H1 (cell line): ENCODE measurements around the gene EIF2B1. TPM values are rescaled to one million over a fixed set of nuclear protein-coding genes. Genes with fewer than 3 reads are reported as not detected.
"Not testable (repeated sequence)": the region's sequence is repeated elsewhere in the genome, so short reads cannot be mapped to it uniquely, and the experiment has no call there.

Source experiments
- CTCF ChIA-PET: fragments of 300-600 bp; sonication (Branson Sonifier 250); formaldehyde crosslinking; loops from one replicate; lab custom pipeline; 2021; ENCODE audit not compliant: partially characterized antibody; lab: Charles Lee
- POLR2A ChIA-PET: fragments of 300-600 bp; sonication (Branson Sonifier 250); formaldehyde crosslinking; loops from one replicate; lab custom pipeline; 2021; ENCODE audit warnings: inconsistent platforms; ENCODE audit not compliant: partially characterized antibody; lab: Charles Lee
- DNase-seq, 2 experiments: peaks; one replicate each; pipeline versions ENCODE4 v3.0.0 to v3.0.0-alpha.2; 2010 to 2022; ENCODE audit warnings: low spot score in 2 of 2, low read depth in 1 of 2, mixed read lengths in 1 of 2
- FAIRE-seq: peaks from 2 replicates; lab custom pipeline; 2011; peaks lifted over from hg19 to GRCh38; lab: Jason Lieb, UNC
- H2AFZ ChIP-seq: 2 replicates; pipeline ENCODE4 v1.8.1; 2012; ENCODE audit warnings: low read length, inconsistent platforms
- H2AK5ac ChIP-seq: 2 replicates; pipeline ENCODE4 v1.6.1; 2013; ENCODE audit warnings: low read depth, low read length
- H2BK120ac ChIP-seq: replicated peaks from 2 replicates; pipeline ENCODE3; 2013; ENCODE audit warnings: low read depth, low read length, inconsistent platforms
- H2BK12ac ChIP-seq: 2 replicates; pipeline ENCODE4 v1.6.1; 2013; ENCODE audit warnings: low read depth, low read length
- H2BK15ac ChIP-seq: 2 replicates; pipeline ENCODE4 v1.6.1; 2013; ENCODE audit warnings: low read length
- H2BK20ac ChIP-seq: 2 replicates; pipeline ENCODE4 v1.6.1; 2013; ENCODE audit warnings: low read length
- H2BK5ac ChIP-seq: 2 replicates; pipeline ENCODE4 v1.6.1; 2013; ENCODE audit warnings: low read depth, low read length
- H3K14ac ChIP-seq: 2 replicates; pipeline ENCODE4 v1.6.1; 2013; ENCODE audit warnings: inconsistent platforms; ENCODE audit not compliant: insufficient read length
- H3K18ac ChIP-seq: 2 replicates; pipeline ENCODE4 v1.6.1; 2013; ENCODE audit warnings: low read length; ENCODE audit errors: extremely low read depth
- H3K23ac ChIP-seq: 2 replicates; pipeline ENCODE4 v1.6.1; 2013; ENCODE audit warnings: inconsistent platforms; ENCODE audit not compliant: insufficient read length
- H3K23me2 ChIP-seq: 2 replicates; pipeline ENCODE4 v1.6.1; 2013; ENCODE audit warnings: low read depth, low read length
- H3K27ac ChIP-seq: 2 replicates; pipeline ENCODE4 v1.6.1; 2011; ENCODE audit warnings: low read depth, low read length, inconsistent platforms
- H3K27me3 ChIP-seq, 4 experiments: replicated peaks in 1 of 4; 1 replicate in 1 of 4; 2 replicates in 3 of 4; pipeline versions ENCODE4 v1.6.1 to v1.8.1; 2011 to 2013; ENCODE audit warnings: low read length in 3 of 4, mild to moderate bottlenecking in 3 of 4, inconsistent platforms in 2 of 4, mixed read lengths in 2 of 4, moderate library complexity in 1 of 4; ENCODE audit not compliant: control insufficient read depth in 3 of 4, insufficient read depth in 3 of 4; ENCODE audit errors: extremely low read depth in 1 of 4
- H3K36me3 ChIP-seq, 4 experiments: 2 replicates each; pipeline versions ENCODE4 v1.6.1 to v1.8.1; 2011 to 2013; ENCODE audit warnings: mild to moderate bottlenecking in 4 of 4, low read length in 3 of 4, moderate library complexity in 2 of 4, control low read depth in 1 of 4, inconsistent platforms in 1 of 4; ENCODE audit not compliant: insufficient read depth in 4 of 4, control insufficient read depth in 2 of 4
- H3K4ac ChIP-seq: replicated peaks from 2 replicates; pipeline ENCODE3; 2013; ENCODE audit warnings: low read length, low read depth, mixed read lengths, inconsistent platforms; ENCODE audit not compliant: insufficient read length
- H3K4me1 ChIP-seq, 4 experiments: replicated peaks in 1 of 4; 1 replicate in 1 of 4; 2 replicates in 3 of 4; pipeline versions ENCODE4 v1.6.1 to v1.8.1; 2011 to 2013; ENCODE audit warnings: low read length in 3 of 4, inconsistent platforms in 2 of 4, mixed read lengths in 1 of 4; ENCODE audit not compliant: insufficient read depth in 4 of 4, control insufficient read depth in 3 of 4
- H3K4me2 ChIP-seq, 2 experiments: 2 replicates each; pipeline versions ENCODE4 v1.6.1 to v1.8.1; 2011 to 2013; ENCODE audit warnings: low read depth in 2 of 2, low read length in 2 of 2, control low read depth in 1 of 2, inconsistent platforms in 1 of 2, mild to moderate bottlenecking in 1 of 2; ENCODE audit not compliant: insufficient read depth in 1 of 2
- H3K4me3 ChIP-seq, 4 experiments: fragments of 200-600, 300-600 bp in 1 of 4; sonication (generic), shearing (Covaris generic), sonication (Bioruptor Twin) in 1 of 4; 2 replicates each; pipeline versions ENCODE4 v1.5.1 to v1.8.1; 2011 to 2016; ENCODE audit warnings: low read length in 4 of 4, low read depth in 3 of 4, control low read depth in 2 of 4, inconsistent platforms in 2 of 4, mild to moderate bottlenecking in 2 of 4, mixed read lengths in 1 of 4, moderate library complexity in 1 of 4; ENCODE audit not compliant: insufficient read depth in 2 of 4; ENCODE audit errors: extremely low read depth in 1 of 4
- H3K56ac ChIP-seq: replicated peaks from 2 replicates; pipeline ENCODE3; 2013; ENCODE audit warnings: low read depth, mild to moderate bottlenecking, mixed read lengths, low read length, inconsistent platforms; ENCODE audit not compliant: insufficient read length
- H3K79me1 ChIP-seq: 2 replicates; pipeline ENCODE4 v1.6.1; 2013; ENCODE audit warnings: low read depth, low read length, control low read depth
- H3K79me2 ChIP-seq, 2 experiments: 2 replicates each; pipeline versions ENCODE4 v1.6.1 to v1.8.1; 2012 to 2013; ENCODE audit warnings: low read length in 2 of 2, mild to moderate bottlenecking in 2 of 2, inconsistent platforms in 1 of 2; ENCODE audit not compliant: insufficient read depth in 2 of 2, control insufficient read depth in 1 of 2
- H3K9ac ChIP-seq, 4 experiments: replicated peaks in 1 of 4; 1 replicate in 1 of 4; 2 replicates in 3 of 4; pipeline versions ENCODE4 v1.6.1 to v1.8.1; 2011 to 2013; ENCODE audit warnings: low read depth in 3 of 4, low read length in 3 of 4, control low read depth in 2 of 4, mild to moderate bottlenecking in 2 of 4, moderate library complexity in 2 of 4, inconsistent platforms in 1 of 4; ENCODE audit errors: extremely low read depth in 1 of 4
- H3K9me3 ChIP-seq, 2 experiments: 2 replicates each; pipeline versions ENCODE4 v1.6.1 to v1.8.1; 2012 to 2013; ENCODE audit warnings: mild to moderate bottlenecking in 2 of 2, moderate library complexity in 2 of 2, control low read depth in 1 of 2, inconsistent platforms in 1 of 2, low read depth in 1 of 2, low read length in 1 of 2, mixed read lengths in 1 of 2; ENCODE audit not compliant: insufficient read depth in 2 of 2
- H4K20me1 ChIP-seq, 2 experiments: replicated peaks in 1 of 2; 2 replicates each; pipeline versions ENCODE3 to v1.8.1; 2011 to 2013; ENCODE audit warnings: inconsistent platforms in 2 of 2, low read length in 2 of 2, mild to moderate bottlenecking in 1 of 2; ENCODE audit not compliant: insufficient read depth in 2 of 2, control insufficient read depth in 1 of 2
- H4K5ac ChIP-seq: 2 replicates; pipeline ENCODE4 v1.6.1; 2013; ENCODE audit warnings: low read length, low read depth, mixed read lengths, inconsistent platforms; ENCODE audit not compliant: insufficient read length
- H4K8ac ChIP-seq: 2 replicates; pipeline ENCODE4 v1.8.0; 2013; ENCODE audit warnings: mild to moderate bottlenecking, moderate library complexity, low read length, inconsistent platforms; ENCODE audit not compliant: insufficient read depth; ENCODE audit errors: extremely low read depth
- H4K91ac ChIP-seq: replicated peaks from 2 replicates; pipeline ENCODE3; 2013; ENCODE audit warnings: low read length, mixed read lengths, inconsistent platforms; ENCODE audit not compliant: insufficient read length
- ATF3 ChIP-seq: IDR thresholded peaks from 2 replicates; pipeline ENCODE4 v1.6.1; 2011; ENCODE audit warnings: low read depth, mild to moderate bottlenecking, low read length; ENCODE audit not compliant: insufficient read depth
- POLR2AphosphoS5 ChIP-seq: IDR thresholded peaks from 2 replicates; pipeline ENCODE4 v1.6.1; 2011; ENCODE audit warnings: low read depth, low read length
- RAD21 ChIP-seq, 2 experiments: IDR thresholded peaks in 1 of 2; conservative IDR thresholded peaks in 1 of 2; 2 replicates each; pipeline ENCODE4 v1.6.1; 2011; ENCODE audit warnings: low read depth in 2 of 2, low read length in 2 of 2, improper control_type of control experiment in 1 of 2, inconsistent platforms in 1 of 2, mild to moderate bottlenecking in 1 of 2, moderate library complexity in 1 of 2
- RNF2 ChIP-seq: fragments of 200-900, 300-1000 bp; sonication (generic); IDR thresholded peaks from 2 replicates; pipeline ENCODE4 v1.7.1; 2016; ENCODE audit warnings: borderline replicate concordance, low read depth, mild to moderate bottlenecking, antibody characterized with exemption, low read length; ENCODE audit not compliant: poor library complexity, severe bottlenecking; ENCODE audit errors: missing control alignments
- USF2 ChIP-seq: IDR thresholded peaks from 2 replicates; pipeline ENCODE4 v1.6.1; 2011; ENCODE audit warnings: low read length, improper control_type of control experiment
- WGBS, 2 experiments: shearing (Covaris generic) in 1 of 2; methylation state at CpG; one replicate each; pipeline versions ENCODE4 v1.1.6 to v1.1.7; 2013 to 2015; ENCODE audit warnings: low lambda C conversion rate in 2 of 2, mixed read lengths in 2 of 2, inconsistent platforms in 1 of 2, low coverage in 1 of 2, missing lambda C conversion rate in 1 of 2; ENCODE audit not compliant: insufficient replicate concordance in 2 of 2, insufficient coverage in 1 of 2, insufficient read length in 1 of 2; ENCODE audit errors: extremely low coverage in 1 of 2, missing lambda C conversion rate in 1 of 2; 5-methylcytosine and 5-hydroxymethylcytosine counted together
- polyA plus RNA-seq, 7 experiments: library from polyadenylated mRNA; depleted of rRNA in 3 of 7; stranded (reverse) in 5 of 7; unstranded in 2 of 7; fragments of >200 nt in 5 of 7; fragments of 200-250 nt in 2 of 7; gene quantifications; 1 replicate in 5 of 7; 2 replicates in 1 of 7; 4 replicates in 1 of 7; pipeline versions ENCODE4 v1.2.1 to v1.2.3, GENCODE V29; 2011 to 2013; ENCODE audit warnings: missing spikeins in 2 of 7, mixed read lengths in 2 of 7
- total RNA-seq: library from RNA; stranded (reverse); fragmentation: NEBNext Ultra II Directional; extraction: Animal tissue kit (Norgen Biotek cat#: 25700); gene quantifications from 2 replicates; pipeline ENCODE4 v1.2.1, GENCODE V29; 2021

Gene EIF2B1
- total and polyA plus RNA-seq, 2 of the 8 experiments (the other 6 are each of a cell fraction or from before 2014, with no cell fraction given) = 24.9 to 49.9 TPM

DNA sequence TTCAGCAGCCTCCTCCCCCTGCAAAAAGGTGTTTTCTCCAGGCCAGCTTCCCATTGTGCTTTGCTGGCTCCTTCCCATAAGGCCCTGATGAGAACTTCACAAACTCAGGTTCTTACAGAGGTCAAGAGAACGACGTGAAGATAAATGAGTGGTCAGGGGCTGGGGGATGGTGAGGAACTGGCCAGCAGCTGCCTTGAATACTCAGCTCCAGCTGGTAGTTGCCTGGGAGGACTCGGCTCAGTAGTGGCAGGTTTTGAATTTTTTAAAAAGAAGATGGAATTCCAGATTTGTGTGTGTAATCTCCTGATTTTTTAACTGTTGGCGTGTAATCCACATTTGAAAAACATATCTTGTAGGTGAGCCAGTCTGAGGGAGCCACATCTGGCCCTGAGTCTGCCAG, 25.7 kb downstream of the EIF2B1 start (continued):
- TF ChIP-seq RAD21 (IDR thresholded peaks at IDR 0.05 in 1 of 2, conservative IDR thresholded peaks at IDR 0.05 in 1 of 2; ENCODE audit: low read depth in 2 of 2, low read length in 2 of 2) = no peak
- no peak for TF ChIP-seq ATF3
- TF ChIP-seq RNF2 = no peak
- TF ChIP-seq POLR2AphosphoS5 = no peak
- no peak for TF ChIP-seq USF2

- not testable (repeated sequence) for H2BK5ac ChIP-seq, H3K4me3 ChIP-seq, H3K4ac ChIP-seq, H2AK5ac ChIP-seq, H4K5ac ChIP-seq, H3K9me3 ChIP-seq, H3K14ac ChIP-seq, H3K23ac ChIP-seq, H2BK12ac ChIP-seq, H2AFZ ChIP-seq, H3K79me1 ChIP-seq, FAIRE-seq, H3K56ac ChIP-seq, H3K27me3 ChIP-seq, H3K27ac ChIP-seq, H4K20me1 ChIP-seq, H4K8ac ChIP-seq, H3K18ac ChIP-seq, H2BK120ac ChIP-seq, H3K9ac ChIP-seq, H2BK20ac ChIP-seq, H3K4me1 ChIP-seq, H4K91ac ChIP-seq, DNase-seq, H2BK15ac ChIP-seq
- ChIA-PET CTCF (interaction anchor here (1.2 to 2.4 kb wide), 2 partner anchors 15 to 18 kb away, joined by 4 to 17 read pairs; no protein-coding TSS in a partner anchor), POLR2A (interaction anchor here (1.1 to 3.5 kb wide), 4 partner anchors 15 to 238 kb away, joined by 3 to 25 read pairs (median 7); partner anchors contain the start of gene SBNO1)
- whole genome bisulfite sequencing, 2 experiments = 94% methylated on average over 11 of the region's 11 CpGs; no CpG with 5 or more reads in 1 of the 2 experiments
- peaks cover 21 to 40% (median 31%) of the 10 kb centered on the region in 4 experiments for H3K36me3 ChIP-seq
- peaks cover 25 to 50% of the 10 kb centered on the region in 2 experiments for H3K79me2 ChIP-seq
- peak overlapping the region in 1 of 2 experiments; percentile 89; a peak in 1 of 4 replicates for H3K4me2 ChIP-seq
- H3K23me2 ChIP-seq = peaks cover 11% of the 10 kb centered on the region
Observed at GRCh38 chr12:123603495-123603894, 30.0 kb downstream of the EIF2B1 start.
